Hematopoietic multipotent progenitor cell treated with erythropoietin and hydrocortisone succinate and interleukin-3 and kit ligand, for 8 days (in vitro differentiated cells): ENCODE measurements around the gene OR2F2.

Source experiments
- DNase-seq: peaks from one replicate; pipeline ENCODE4 v3.0.0-alpha.2; 2015

OR2F2 gene

GRCh38 chr7:143914938-143915652 is 19.9 kb upstream of the OR2F2 start:
- DNase-seq, result no peak

- no peak for DNase-seq
Measured at GRCh38 chr7:143924851-143925250, 10.2 kb upstream of the OR2F2 start.

GRCh38 chr7:143929224-143929920 is 5.7 kb upstream of the OR2F2 start:
- no peak for DNase-seq

GRCh38 chr7:143931739-143932138 is 3.3 kb upstream of the OR2F2 start:
- DNase-seq, result no peak

- DNase-seq, result no peak
Measured at GRCh38 chr7:143936087-143937009, 1.3 kb downstream of the OR2F2 start.

- no peak for DNase-seq
Measured at GRCh38 chr7:143938379-143939243, 3.6 kb downstream of the OR2F2 start.

- no peak for DNase-seq
Measured at GRCh38 chr7:143945423-143945822, 10.4 kb downstream of the OR2F2 start.

GRCh38 chr7:143947111-143947510 is 12.1 kb downstream of the OR2F2 start:
- DNase-seq, result no peak

GRCh38 chr7:143948733-143949132 is 13.7 kb downstream of the OR2F2 start:
- DNase-seq, result no peak

GRCh38 chr7:143953421-143953820 is 18.4 kb downstream of the OR2F2 start:
- DNase-seq, result no peak

- DNase-seq, result no peak
Measured at GRCh38 chr7:143954135-143954534, 19.1 kb downstream of the OR2F2 start.

- no peak for DNase-seq
Measured at GRCh38 chr7:143954544-143954943, 19.5 kb downstream of the OR2F2 start, which contains the start of gene OR2F1. TSS of gene OR2F1 (plus strand) at chr7:143954844. CDS start at chr7:143959971, 5,127 bp downstream.

- no peak for DNase-seq
Measured at GRCh38 chr7:143958781-143959180, 23.7 kb downstream of the OR2F2 start.

- DNase-seq, result no peak
Measured at GRCh38 chr7:143960813-143961610, 26.0 kb downstream of the OR2F2 start.

GRCh38 chr7:143965280-143965679 is 30.2 kb downstream of the OR2F2 start:
- DNase-seq, result no peak

GRCh38 chr7:143967398-143967797 is 32.4 kb downstream of the OR2F2 start:
- DNase-seq, result no peak

GRCh38 chr7:143973870-143974416 is 38.9 kb downstream of the OR2F2 start:
- DNase-seq, result peak; percentile 70

GRCh38 chr7:143974459-143974858 is 39.4 kb downstream of the OR2F2 start:
- no peak for DNase-seq

GRCh38 chr7:143975617-143976016 is 40.6 kb downstream of the OR2F2 start:
- peak; percentile 51 for DNase-seq

- no peak for DNase-seq
Measured at GRCh38 chr7:143978585-143978984, 43.6 kb downstream of the OR2F2 start.

- DNase-seq, result no peak
Measured at GRCh38 chr7:143979359-143979758, 44.3 kb downstream of the OR2F2 start.
